ENCODE data around the gene CD47.

Gene CD47

GRCh38 chr3:108008931-108009639, 81.7 kb downstream of the CD47 start:
- no peak for DNase-seq

GRCh38 chr3:108008106-108008505, 82.7 kb downstream of the CD47 start:
- DNase-seq, result no peak

GRCh38 chr3:108006881-108007331, 83.9 kb downstream of the CD47 start:
- no peak for DNase-seq

GRCh38 chr3:108006077-108006771, 84.6 kb downstream of the CD47 start:
- DNase-seq, result no peak

- no peak for DNase-seq
These were observed 86.2 kb downstream of the CD47 start for GRCh38 chr3:108004647-108005046.

- DNase-seq, result no peak
These were observed 89.4 kb downstream of the CD47 start for GRCh38 chr3:108001457-108001856.

- DNase-seq, result no peak
These were observed 91.5 kb downstream of the CD47 start for GRCh38 chr3:107999215-107999775.

- DNase-seq, result no peak
These were observed 93.2 kb downstream of the CD47 start for GRCh38 chr3:107997671-107998070.

GRCh38 chr3:107995823-107996222, 95.0 kb downstream of the CD47 start:
- no peak for DNase-seq

- DNase-seq, result no peak
These were observed 95.7 kb downstream of the CD47 start for GRCh38 chr3:107994956-107995715.

GRCh38 chr3:107994181-107994580, 96.7 kb downstream of the CD47 start:
- DNase-seq, result no peak

GRCh38 chr3:107993771-107994170, 97.1 kb downstream of the CD47 start:
- no peak for DNase-seq

Data from CD4-positive, alpha-beta T cell treated with Interleukin-6 for 4 hours (primary cell).